A673 (cell line): ENCODE data around the gene NEUROD2. TPM values are rescaled to one million over a fixed set of nuclear protein-coding genes. Genes with fewer than 3 reads are reported as not detected.

Experiments used
- BruUV-seq: library from RNA; stranded (reverse); fragments of 400-500 nt; replicated peaks from 2 replicates; lab custom pipeline; 2021; lab: Mats Ljungman, UMichigan
- CTCF ChIA-PET: fragments of 300-600 bp; sonication (Branson Sonifier 250); formaldehyde crosslinking; loops from one replicate; lab custom pipeline; 2022; ENCODE audit warnings: antibody characterized with exemption; lab: Charles Lee
- POLR2A ChIA-PET: fragments of 300-600 bp; sonication (Branson Sonifier 250); formaldehyde crosslinking; loops from one replicate; lab custom pipeline; 2022; ENCODE audit warnings: antibody characterized with exemption; ENCODE audit not compliant: low non-redundant PET; lab: Charles Lee
- DNase-seq: peaks from one replicate; pipeline ENCODE4 v3.0.0-alpha.2; 2015; ENCODE audit warnings: low spot score
- H3K27ac ChIP-seq: fragments of 200-600 bp; sonication (generic); 2 replicates; pipeline ENCODE4 v1.5.1; 2016; ENCODE audit warnings: mixed run types, low read depth, mild to moderate bottlenecking, mixed read lengths, antibody characterized with exemption, low read length; ENCODE audit not compliant: poor library complexity, severe bottlenecking
- H3K27me3 ChIP-seq: fragments of 200-600 bp; sonication (generic); replicated peaks from 2 replicates; pipeline ENCODE4 v1.6.1; 2017; ENCODE audit warnings: mixed run types, low read depth, mild to moderate bottlenecking, mixed read lengths, antibody characterized with exemption, low read length; ENCODE audit not compliant: insufficient read depth, poor library complexity
- H3K36me3 ChIP-seq: fragments of 200-600 bp; sonication (generic); 2 replicates; pipeline ENCODE4 v1.6.1; 2016; ENCODE audit warnings: mixed run types, mild to moderate bottlenecking, mixed read lengths, antibody characterized with exemption, low read length; ENCODE audit not compliant: insufficient read depth, poor library complexity, severe bottlenecking
- H3K4me1 ChIP-seq: fragments of 200-600 bp; sonication (generic); 2 replicates; pipeline ENCODE4 v1.6.1; 2017; ENCODE audit warnings: mixed run types, mild to moderate bottlenecking, mixed read lengths, antibody characterized with exemption, low read length; ENCODE audit not compliant: insufficient read depth, poor library complexity, severe bottlenecking
- H3K4me3 ChIP-seq: fragments of 200-600 bp; sonication (generic); 2 replicates; pipeline ENCODE4 v1.5.1; 2016; ENCODE audit warnings: low read depth, mixed run types, mild to moderate bottlenecking, mixed read lengths, low read length; ENCODE audit not compliant: poor library complexity, severe bottlenecking
- H3K9me3 ChIP-seq: fragments of 200-600 bp; sonication (generic); 2 replicates; pipeline ENCODE4 v1.6.1; 2016; ENCODE audit warnings: mixed run types, low read depth, mild to moderate bottlenecking, mixed read lengths, antibody characterized with exemption, low read length; ENCODE audit not compliant: poor library complexity, severe bottlenecking
- CTCF ChIP-seq: fragments of 300-800, 200-600 bp; sonication (generic); conservative IDR thresholded peaks from 2 replicates; pipeline ENCODE4 v1.5.1; 2017; ENCODE audit warnings: low read depth, mild to moderate bottlenecking, antibody characterized with exemption, low read length, moderate library complexity, mixed read lengths
- EZH2 ChIP-seq: fragments of 200-600 bp; sonication (generic); IDR thresholded peaks from 2 replicates; pipeline ENCODE4 v1.6.1; 2017; ENCODE audit warnings: borderline replicate concordance, low read depth, mild to moderate bottlenecking, mixed read lengths, antibody characterized with exemption, low read length; ENCODE audit not compliant: poor library complexity, severe bottlenecking
- intact Hi-C: fragments of 100-400 bp; cut with micrococcal nuclease; formaldehyde crosslinking; loops from one replicate; pipeline ENCODE4 v1.10.0; 2022; ENCODE audit not compliant: unreplicated experiment
- total RNA-seq: library from RNA; stranded (reverse); gene quantifications from 2 replicates; pipeline ENCODE4 v1.2.3, GENCODE V29; 2021

The NEUROD2 gene
- total RNA-seq, 1 experiment from 2014 or later: not detected

- ChIA-PET POLR2A (no interaction called here), CTCF (no interaction called here)
- Histone ChIP-seq H3K4me1 (no peaks in the 10 kb centered on the region), H3K36me3 (no peaks in the 10 kb centered on the region), H3K27ac (no peak overlapping the region), H3K4me3 (no peak overlapping the region), H3K27me3 (peaks cover 61% of the 10 kb centered on the region), H3K9me3 (no peaks in the 10 kb centered on the region)
- BruUV-seq: no TSS peak
- no peak for TF ChIP-seq EZH2
- no peak for TF ChIP-seq CTCF
- no peak for DNase-seq
- intact Hi-C loops: no loop called here
Observed at GRCh38 chr17:39606434-39607056, 1.2 kb downstream of the NEUROD2 start.

GRCh38 chr17:39605492-39606433 is 2.0 kb downstream of the NEUROD2 start:
- Histone ChIP-seq H3K9me3 (no peaks in the 10 kb centered on the region), H3K27me3 (peaks cover 68% of the 10 kb centered on the region), H3K27ac (no peak overlapping the region), H3K4me1 (no peaks in the 10 kb centered on the region), H3K4me3 (no peak overlapping the region), H3K36me3 (no peaks in the 10 kb centered on the region)
- POLR2A ChIA-PET: no interaction called here
- TF ChIP-seq CTCF: no peak
- TF ChIP-seq EZH2: peak; percentile 65
- intact Hi-C loops: no loop called here
- BruUV-seq: no TSS peak
- CTCF ChIA-PET: no interaction called here
- no peak for DNase-seq

- DNase-seq: no peak
- peaks cover 76% of the 10 kb centered on the region for H3K27me3 ChIP-seq
- no TSS peak for BruUV-seq
- TF ChIP-seq EZH2 (no peak), CTCF (no peak)
- intact Hi-C loops: no loop called here
- ChIA-PET POLR2A (no interaction called here), CTCF (no interaction called here)
- no peaks in the 10 kb centered on the region for H3K4me1 ChIP-seq
- no peak overlapping the region for H3K27ac ChIP-seq
- no peak overlapping the region for H3K4me3 ChIP-seq
- no peaks in the 10 kb centered on the region for H3K9me3 ChIP-seq
- H3K36me3 ChIP-seq: no peaks in the 10 kb centered on the region
Observed at GRCh38 chr17:39604911-39605491, 2.7 kb downstream of the NEUROD2 start.
